HG02884 (cell line): ENCODE results near the gene ENOX2.

ENCODE experiments used
- ATAC-seq: cut with Tn5 transposase; IDR thresholded peaks from one replicate; pipeline ENCODE4 v1.9.1; 2021; ENCODE audit warnings: mild to moderate bottlenecking, moderate library complexity; ENCODE audit not compliant: unreplicated experiment

ENOX2 gene

GRCh38 chrX:130885996-130886395, 17.0 kb downstream of the ENOX2 start:
- no peak for ATAC-seq

DNA sequence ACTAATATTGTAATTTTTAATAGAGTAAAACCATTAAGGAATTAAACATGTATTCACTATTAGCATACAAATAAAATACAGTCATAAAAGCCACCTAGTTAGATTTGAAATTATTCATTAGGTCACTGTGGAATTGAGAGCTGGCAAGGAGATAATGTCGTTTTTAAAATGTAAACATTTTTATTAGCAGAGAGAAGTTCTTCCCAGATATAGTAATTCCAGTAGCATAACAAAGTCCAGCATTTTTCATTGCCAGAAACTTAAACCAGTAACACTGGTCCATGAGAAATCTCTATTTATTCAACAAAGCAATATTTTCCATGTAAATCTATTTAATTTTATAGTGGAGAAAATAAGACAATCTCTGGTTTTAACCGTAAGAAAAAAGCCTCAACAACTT, 17.5 kb downstream of the ENOX2 start:
- no peak for ATAC-seq

GRCh38 chrX:130884627-130885026, 18.4 kb downstream of the ENOX2 start:
- ATAC-seq = no peak

GRCh38 chrX:130879869-130880268, 23.1 kb downstream of the ENOX2 start:
- ATAC-seq = no peak

DNA sequence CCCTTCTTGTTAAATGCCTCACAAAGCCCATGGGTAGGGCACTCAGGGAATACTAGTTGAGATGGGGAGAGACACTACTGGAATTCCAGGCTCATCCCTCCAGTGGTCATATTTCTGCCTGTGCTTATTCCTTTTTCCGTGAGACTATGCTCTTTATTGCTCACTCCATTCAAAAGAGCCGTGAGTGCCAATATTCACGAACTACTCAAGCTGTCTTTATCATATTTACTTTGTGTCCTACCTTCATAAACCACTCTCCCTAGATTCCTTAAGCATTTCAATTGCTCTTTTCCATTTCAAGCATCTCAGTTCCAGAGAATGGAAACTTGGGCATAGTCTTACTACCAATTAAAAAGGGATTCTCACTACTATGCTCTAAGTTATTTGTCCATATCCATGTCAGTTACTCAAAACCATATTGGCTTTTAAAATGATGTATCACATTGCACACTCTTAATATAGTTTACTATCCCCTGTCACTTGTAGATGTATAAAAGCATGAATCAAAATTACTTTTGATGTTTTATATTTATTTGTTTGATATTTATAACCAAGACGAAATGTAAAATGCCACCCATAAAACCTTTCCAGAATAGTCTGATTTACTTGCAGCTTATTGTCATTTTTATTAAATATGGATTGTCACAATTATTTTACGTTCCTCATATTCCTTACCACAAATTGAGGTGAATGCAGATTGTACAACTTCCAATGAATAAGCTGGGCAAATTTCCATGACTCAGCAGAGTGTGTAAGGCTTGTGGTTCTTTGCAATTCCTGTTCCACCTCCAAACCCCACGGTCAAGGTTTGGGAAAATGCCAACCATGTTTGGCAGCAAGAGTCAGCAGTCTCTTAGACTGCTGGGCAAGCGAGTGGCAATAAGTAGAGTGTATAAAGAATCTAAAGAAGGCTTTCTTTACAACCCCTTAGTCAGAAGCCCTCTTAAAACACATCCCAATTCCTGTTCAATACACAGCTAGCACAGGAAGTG, 24.4 kb downstream of the ENOX2 start:
- ATAC-seq = no peak

DNA sequence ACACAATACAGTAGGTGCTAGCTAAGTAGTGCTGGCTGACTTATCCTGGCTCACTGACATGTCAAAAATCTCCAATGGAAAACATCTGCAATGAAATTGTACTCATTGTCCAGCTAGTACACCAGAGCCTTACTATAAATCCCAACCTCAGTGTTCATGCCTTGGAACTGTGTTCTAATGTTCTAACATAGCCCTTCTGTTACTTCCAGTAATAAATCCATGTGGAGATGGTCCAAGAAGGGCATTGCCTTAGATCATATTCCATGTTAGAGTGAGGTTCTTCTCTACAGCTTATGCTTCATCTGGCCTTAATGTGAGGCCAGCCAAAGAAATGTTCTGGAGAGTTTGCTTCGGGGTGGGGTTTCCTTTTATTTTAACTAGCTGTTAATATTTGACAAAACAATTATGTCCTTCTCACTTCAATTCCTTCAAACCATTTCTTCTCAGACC, 25.1 kb downstream of the ENOX2 start:
- ATAC-seq = no peak

DNA sequence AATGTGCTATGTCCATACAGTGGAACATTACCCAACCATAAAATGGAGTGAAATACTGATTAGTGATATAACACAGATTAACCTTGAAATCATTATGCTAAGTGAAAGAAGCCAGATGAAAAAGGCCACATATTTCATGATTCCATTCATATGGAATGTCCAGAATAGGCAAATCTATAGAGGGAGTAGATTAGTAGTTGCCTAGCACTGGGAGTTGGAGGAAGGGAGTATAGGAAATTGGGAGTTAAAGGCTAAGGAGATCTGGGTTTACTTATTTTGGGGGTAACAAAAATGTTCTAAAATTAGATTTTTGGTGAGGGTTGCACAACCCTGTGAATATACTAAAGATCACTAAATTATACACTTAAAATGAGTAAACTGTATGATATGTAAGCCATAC, 26.8 kb downstream of the ENOX2 start:
- ATAC-seq = no peak

GRCh38 chrX:130874751-130875150, 28.3 kb downstream of the ENOX2 start:
- no peak for ATAC-seq

- ATAC-seq = no peak
These were observed 33.8 kb downstream of the ENOX2 start for GRCh38 chrX:130869239-130869638.

- no peak for ATAC-seq
These were observed 41.5 kb downstream of the ENOX2 start for GRCh38 chrX:130861462-130861861.

DNA sequence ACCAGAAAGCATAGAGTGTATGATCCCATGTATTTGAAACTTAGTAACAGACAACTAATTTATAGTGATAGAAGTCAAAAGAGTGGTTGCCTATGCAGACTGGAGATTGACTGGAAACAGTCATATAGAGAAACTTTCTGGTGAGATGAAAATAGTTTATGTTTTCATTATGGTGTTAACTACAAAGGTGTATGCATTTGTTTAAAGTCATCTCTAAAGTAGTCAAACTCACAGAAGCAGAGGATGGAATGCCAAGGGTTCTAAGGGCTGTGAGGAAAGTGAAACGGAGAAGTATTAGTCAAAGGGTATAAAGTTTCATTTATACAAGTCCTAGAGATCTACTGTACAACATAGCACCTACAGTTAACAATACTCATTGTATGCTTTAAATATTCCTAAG, 45.8 kb downstream of the ENOX2 start:
- ATAC-seq = peak; percentile 98

- no peak for ATAC-seq
These were observed 51.4 kb downstream of the ENOX2 start for GRCh38 chrX:130851569-130851968.

- peak; percentile 79 for ATAC-seq
These were observed 54.2 kb downstream of the ENOX2 start for GRCh38 chrX:130848763-130849162.

DNA sequence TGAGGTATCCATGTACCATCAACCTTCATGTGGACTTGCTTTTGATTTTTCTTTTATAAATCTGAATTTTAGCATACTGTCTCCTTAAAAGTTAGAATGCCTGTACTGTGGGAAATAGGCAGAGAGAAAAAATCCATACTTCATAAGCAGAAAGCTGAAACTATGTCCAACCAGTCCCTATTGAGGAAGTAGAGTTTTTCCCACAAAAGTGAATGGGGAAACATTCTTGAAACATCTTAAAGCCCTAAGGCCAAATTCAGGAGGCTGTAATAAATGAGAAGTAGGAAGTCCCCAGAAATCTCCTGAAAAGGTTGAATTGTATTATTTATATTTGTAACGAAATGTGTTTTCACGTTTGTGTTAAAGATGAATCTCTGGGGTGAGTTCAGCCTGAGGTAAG, 56.3 kb downstream of the ENOX2 start:
- no peak for ATAC-seq

DNA sequence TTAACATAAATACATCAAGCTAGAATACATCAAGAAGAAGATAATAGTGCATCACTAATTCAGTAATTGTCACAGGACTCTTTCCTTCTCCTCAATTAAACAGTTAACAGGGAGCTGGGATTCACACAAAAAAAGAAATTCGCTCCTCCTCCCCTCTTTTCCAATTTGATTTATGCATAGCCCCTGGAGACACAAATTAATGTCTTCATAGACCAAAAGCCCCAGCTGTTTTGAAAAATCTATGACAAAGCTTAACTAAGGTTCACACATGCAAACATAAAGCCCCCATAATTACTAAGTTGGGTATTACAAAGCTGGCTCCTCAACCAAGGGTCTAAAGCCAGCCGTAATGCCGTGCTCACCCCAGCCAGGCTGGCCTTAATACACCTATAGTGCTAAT, 61.2 kb downstream of the ENOX2 start:
- ATAC-seq = no peak

GRCh38 chrX:130840345-130840744, 62.7 kb downstream of the ENOX2 start:
- no peak for ATAC-seq

GRCh38 chrX:130836447-130836846, 66.6 kb downstream of the ENOX2 start:
- ATAC-seq = no peak

- ATAC-seq = no peak
These were observed 68.2 kb downstream of the ENOX2 start for GRCh38 chrX:130834830-130835229.

DNA sequence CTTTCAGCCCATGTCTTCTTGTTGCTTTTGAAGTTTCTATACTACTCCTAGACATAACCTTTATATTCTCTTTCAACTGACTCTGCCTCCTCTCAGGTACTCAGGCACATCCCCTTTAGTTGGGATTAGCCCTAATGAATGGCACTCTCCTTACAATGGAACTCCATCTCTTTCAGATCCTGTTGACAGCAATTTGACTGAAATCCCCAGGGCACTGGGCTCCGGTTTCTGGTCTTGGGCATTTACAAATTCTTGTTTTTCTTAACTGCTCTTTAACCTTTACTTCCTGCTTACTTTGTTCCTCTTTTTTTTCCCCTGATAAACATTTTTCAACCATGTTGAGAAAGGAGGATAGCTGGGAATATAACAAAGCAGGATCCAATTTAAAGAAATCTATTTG, 68.9 kb downstream of the ENOX2 start:
- ATAC-seq = no peak

- ATAC-seq = no peak
These were observed 71.7 kb downstream of the ENOX2 start for GRCh38 chrX:130831347-130831722.

GRCh38 chrX:130830599-130831346, 72.2 kb downstream of the ENOX2 start:
- ATAC-seq = no peak
